Fibroblast of skin of left quadriceps (primary cell): Measurements from ENCODE around the gene KIRREL3.
A peak's percentile ranks its signal among the peaks of the same experiment; 100 is the strongest.

Experiments
- DNase-seq, 2 experiments: peaks; one replicate each; pipeline ENCODE4 v3.0.0-alpha.2; 2013; ENCODE audit warnings: low read depth in 2 of 2

The KIRREL3 gene

DNA sequence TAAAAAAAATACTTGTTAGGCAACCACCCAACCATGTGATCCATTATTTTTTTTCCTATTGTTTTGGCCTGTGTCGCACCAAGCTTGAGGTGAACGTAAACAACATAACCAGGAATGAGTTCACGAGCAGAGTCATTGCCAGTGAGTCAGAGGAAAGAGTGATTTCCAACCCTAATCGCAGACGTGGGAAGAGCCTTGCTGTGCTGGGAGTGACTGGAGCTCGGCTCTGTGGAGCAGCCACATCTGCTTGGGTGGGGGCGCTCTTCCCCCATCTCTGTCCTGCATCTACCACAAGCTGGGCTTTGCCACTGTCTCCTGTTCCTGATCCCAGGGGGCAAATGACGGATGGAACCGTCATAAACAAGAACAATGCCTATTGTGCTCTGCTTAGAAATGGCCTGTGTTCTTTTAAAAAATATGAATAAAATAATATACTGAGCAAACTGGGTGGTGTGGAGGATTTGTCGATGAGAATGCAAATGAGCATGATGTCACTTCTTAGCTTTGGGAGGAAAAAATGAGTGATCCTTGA, 210.0 kb downstream of the KIRREL3 start:
- peak; percentile 73 for DNase-seq

DNA sequence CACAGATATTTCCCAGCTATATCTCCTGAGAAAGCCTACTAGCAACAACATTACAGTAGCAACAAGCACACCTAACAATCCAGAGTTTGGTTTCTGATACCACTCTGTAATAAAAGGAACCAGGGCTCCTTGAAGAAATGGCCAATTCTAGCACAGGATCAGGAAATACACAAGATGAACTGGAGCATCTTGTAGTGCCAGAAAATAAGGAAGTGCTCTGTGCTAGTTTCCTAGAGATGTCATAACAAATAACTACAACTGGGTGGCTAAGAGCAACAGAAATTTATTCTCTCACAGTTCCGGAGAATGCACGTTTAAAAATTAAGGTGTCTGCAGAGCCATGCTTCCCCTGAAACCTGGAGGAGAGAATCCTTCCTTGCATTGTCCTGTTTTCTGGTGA, 217.8 kb downstream of the KIRREL3 start:
- DNase-seq, result no peak

GRCh38 chr11:126781942-126782341, 218.6 kb downstream of the KIRREL3 start:
- DNase-seq, result no peak

DNA sequence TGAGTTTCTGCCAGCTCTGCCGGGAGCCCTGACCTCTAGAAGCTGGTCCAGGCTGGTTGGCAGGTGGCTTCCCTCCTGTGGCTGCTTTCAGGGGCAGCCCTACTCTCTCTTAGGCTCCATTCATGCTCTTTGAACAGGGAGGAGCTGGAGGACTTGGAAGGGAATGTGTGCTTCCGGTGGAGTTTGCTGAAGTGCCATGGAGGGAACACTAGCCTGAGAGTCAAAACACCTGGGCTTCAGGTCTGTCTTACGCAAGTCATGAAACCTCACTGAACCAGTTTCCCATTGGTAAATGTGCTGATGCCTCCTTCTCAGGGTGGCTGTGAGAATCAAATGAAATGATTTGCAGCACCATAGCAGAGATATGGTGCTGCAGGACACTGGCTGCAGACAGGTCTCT, 224.5 kb downstream of the KIRREL3 start:
- no peak for DNase-seq

DNA sequence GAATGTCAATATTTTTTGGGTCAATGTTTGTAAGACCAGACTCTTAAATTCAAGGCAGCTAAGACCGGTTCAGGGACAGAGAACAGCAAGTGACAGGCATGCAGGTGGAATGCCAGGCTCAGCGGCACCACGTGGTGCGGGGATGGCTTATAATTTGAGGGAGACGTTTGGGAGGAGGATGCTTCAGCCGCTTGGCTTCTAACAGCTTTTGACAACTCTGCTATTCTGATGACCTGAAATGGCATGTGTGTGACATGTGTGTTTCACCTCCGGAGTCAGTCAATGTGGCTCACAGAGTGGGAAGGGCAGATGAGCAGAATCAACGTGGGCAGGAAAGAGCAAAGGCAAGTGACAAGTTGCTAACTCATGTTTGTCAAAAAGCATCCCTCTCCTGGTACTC, 228.3 kb downstream of the KIRREL3 start:
- DNase-seq, result no peak

- no peak for DNase-seq
Measured at GRCh38 chr11:126768702-126769101, 231.9 kb downstream of the KIRREL3 start.

DNA sequence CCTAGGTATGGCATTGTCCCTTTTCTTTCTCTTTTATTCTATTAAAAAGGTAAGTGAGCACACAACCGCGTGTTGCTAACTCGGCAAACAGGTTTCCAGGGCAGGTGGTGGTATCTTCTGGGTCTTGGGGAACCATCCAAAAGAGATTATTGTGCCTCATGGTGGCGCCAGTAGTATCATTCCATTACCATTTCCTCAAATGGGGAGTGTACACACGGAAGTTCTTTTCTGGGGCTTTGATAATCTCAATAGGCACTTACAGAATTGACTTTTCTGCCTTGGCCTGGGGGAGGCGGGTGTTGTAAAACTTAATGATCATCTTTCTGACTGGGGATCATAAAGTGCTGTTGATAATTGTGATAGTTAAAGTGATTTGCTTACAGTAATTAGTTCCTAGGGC, 234.1 kb downstream of the KIRREL3 start:
- DNase-seq, result no peak

GRCh38 chr11:126765196-126765595, 235.4 kb downstream of the KIRREL3 start:
- no peak for DNase-seq

- DNase-seq, result no peak
Measured at GRCh38 chr11:126764231-126764630, 236.3 kb downstream of the KIRREL3 start.

DNA sequence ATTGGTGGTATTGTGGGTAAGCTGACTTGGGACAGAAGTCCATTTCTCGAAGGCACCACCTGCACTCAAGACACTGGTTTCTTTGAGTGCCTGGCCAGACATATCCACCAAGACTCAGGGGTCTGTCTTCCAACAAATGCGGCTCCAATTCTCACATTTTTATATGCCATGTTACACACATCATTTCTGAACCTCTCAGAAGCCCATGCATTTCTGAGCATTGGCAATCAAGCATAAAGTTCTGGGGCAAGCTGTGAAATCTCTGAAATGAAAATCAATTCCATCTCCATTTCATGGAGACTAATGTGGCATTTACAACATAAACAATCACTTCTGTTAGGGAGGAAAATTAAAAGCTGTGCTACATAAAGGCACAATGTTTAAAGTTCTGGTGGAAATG, 243.7 kb downstream of the KIRREL3 start:
- no peak for DNase-seq

DNA sequence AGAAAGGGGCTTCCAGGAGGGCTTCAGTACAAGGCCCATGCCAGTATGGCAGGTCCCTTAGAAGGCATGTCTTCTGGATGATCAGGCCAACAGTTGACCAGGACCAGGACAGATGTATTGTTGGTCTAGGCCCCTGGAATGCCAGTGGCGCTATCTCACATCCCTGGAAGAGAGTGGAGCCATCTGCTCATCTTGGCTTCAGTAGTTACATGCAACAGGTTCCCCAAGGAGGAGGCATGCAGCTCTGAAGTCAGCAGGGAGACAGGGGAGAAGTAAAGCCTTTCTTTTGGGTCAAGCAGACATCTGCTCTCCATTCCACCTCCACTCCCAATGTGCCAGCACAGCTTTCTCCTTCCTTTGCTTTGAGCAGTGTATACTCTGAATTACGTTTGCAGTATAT, 244.1 kb downstream of the KIRREL3 start:
- DNase-seq, result no peak

GRCh38 chr11:126755526-126755925, 245.0 kb downstream of the KIRREL3 start:
- DNase-seq, result no peak

DNA sequence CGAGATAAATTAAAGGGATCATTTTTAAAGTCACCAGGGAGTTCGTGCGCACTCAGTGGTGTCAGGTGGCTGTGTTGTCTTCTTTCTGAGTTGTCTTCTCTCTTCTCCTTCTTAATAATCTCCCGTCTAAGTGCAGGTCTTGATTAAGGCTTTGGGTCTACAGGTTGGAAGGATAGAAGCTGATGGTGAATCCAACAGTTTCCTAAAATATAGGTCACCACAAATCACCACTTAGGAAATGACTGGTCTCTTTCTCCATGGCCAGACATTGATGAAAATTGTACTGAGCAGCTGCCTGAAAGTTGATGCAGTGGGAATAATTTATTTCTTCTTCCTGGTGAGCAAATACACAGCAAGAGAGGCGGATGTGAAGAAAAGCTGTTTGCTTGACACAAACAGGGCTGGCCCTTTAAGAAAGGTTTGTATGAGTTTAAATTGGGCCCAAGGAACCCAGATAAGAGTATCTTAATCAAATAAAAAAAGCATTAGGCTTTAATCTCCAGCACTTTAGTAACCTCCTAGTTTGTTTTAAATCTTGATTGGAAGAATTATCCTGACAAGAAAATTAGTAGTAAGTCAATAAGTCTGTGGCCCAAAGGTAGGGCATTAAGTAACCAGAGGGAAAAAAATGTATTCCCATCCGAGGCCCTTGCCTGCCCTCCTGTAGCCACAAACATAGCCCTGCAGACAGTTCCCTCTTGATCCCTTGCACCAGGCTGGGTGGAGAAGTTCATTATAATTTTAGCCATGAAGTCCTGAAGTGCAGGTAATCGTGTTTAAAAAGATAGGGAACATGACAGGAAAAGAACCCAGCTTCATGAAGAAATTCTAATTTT, 245.8 kb downstream of the KIRREL3 start:
- DNase-seq, result no peak

- DNase-seq, result no peak
Measured at GRCh38 chr11:126753990-126754389, 246.6 kb downstream of the KIRREL3 start.

- peak in 1 of 2 experiments; percentile 9 for DNase-seq
Measured at GRCh38 chr11:126751242-126751641, 249.3 kb downstream of the KIRREL3 start.

DNA sequence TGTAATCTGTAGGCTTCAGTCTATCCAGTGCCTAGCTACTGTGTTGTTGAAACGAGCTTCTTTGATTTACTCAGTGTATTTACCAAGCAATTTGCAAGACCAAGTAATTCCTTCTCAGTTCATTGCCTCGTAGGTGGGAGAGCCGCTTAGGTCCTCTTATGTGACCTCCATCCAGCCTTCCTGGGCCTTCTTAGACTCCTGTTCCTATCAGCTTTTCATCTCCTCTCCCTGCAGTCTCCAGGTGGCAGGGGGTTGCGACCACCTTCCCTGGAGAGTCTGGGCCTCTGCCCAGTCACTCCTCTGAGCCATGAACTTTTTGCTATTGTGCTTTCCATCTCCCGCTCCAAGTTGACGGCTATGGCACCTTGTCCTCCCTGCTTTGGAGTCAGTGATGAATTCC, 251.8 kb downstream of the KIRREL3 start:
- DNase-seq, result no peak

DNA sequence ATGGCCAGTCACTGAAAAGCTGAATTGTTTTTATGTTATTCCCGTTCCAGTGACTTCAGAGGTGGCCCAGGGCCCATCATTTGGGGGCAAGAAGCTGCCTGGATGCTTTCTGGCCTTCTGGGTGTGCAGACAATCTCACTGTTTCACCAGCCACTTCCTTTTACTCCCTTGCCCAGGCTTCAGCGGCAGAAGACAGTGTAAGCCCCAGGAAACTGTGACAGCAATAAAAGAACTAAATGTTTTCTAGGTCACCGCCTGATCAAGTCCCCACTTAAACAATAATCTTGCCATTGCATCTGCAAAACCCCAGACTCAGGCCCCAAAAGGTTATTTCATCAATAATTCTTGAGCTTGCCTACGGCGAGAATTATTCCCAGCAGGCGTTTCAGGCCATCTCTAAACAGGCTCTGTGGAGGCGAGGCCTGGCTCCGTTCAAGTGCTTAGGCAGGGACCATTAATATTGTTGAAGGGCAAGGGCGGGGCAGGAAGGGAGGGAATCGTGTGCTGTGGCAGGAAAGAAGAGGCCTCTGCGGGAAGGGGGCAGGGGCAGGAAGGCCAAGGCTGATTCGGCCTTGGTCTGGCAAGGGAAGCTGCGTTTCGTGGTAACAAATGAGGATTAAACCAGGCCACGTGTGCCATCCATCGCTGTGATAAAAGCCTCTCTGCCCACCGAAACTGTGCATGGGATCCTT, 252.3 kb downstream of the KIRREL3 start:
- DNase-seq, result no peak

DNA sequence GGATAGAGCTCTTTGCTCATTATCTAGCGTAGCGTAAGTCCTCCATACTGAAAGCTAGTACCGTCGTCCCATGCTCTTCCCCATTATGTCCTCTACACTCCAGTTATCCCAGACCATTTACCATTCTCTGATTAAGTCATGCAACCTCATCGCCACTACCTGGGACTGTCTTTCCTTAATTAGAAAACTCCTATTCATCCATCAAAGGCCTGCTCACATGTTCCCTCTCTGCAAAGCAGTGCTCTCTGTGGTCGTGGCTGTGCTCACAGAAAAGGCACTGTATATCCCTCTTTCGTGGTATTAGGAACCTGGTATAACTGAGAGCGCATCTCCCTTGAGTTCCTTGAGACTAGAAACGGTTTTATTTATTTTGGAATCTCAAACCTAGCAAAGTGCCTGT, 253.3 kb downstream of the KIRREL3 start:
- DNase-seq, result no peak

DNA sequence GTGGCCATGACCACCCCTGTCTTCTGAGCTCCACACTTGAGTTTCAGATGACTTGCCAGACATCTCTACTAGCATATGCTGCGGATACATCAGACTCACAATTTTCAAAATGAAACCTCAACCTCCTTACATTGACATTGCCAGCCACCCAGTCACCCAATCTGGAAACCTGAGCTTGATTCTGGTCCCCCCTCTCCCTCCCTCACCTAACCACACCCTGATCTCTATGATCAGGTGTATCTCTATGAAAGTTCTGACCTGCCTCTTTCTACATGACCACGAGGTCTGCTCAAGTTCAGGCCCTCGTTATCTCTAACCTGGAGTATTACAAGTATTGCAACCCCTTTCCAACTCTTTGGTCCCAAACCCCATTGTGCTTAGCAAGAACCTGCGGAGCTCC, 254.1 kb downstream of the KIRREL3 start:
- no peak for DNase-seq

- no peak for DNase-seq
Measured at GRCh38 chr11:126744699-126745098, 255.9 kb downstream of the KIRREL3 start.

DNA sequence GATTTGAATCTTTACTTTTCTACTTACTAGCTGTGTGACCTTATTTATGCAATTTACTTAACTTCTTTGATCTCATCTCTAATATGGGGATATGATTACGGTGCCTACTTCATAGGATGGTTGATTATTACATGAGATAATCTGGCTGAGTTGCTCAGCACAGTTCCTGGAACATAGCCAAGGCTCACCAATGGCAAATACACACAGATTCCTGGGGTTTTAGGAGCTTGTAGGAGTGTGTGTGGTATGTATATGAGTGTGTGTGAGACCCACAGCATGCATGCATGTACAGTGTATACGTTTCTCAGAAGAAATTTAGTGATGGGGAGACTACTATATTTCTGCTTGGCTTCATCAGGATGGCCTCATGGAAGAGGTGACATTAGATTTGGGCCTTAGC, 256.9 kb downstream of the KIRREL3 start:
- DNase-seq, result no peak

DNA sequence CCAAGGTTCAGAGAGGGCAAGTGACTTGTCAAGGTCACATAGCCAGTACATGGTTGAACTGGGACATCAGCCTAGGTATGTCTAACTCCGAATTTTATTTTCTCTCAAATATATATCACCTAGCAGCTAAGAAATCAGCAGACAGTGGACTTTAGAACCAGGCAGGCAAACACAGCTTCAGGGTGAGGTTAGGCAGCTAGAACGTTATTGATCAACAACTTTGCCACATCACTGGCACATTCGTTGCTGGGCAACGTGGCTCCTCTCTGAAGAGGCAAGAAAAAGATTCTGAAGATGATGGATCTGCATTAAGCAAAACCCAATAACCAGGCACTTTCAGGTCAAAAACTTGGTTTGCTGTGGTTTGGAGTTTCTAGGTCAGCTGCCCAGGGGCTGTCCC, 258.0 kb downstream of the KIRREL3 start:
- DNase-seq, result no peak

- DNase-seq, result no peak
Measured at GRCh38 chr11:126740846-126741245, 259.7 kb downstream of the KIRREL3 start.
